K562 (cell line): ENCODE data around the gene PTGES3L. TPM values are rescaled to one million over a fixed set of nuclear protein-coding genes. Genes with fewer than 3 reads are reported as not detected.

ENCODE experiments used
- BACH1 ChIP-seq: fragments of 200-800 bp; sonication (Bioruptor generic); IDR thresholded peaks from 2 replicates; pipeline ENCODE4 v1.6.1; 2016; ENCODE audit warnings: missing genetic modification characterization, missing compliant biosample characterization
- CAMTA2 ChIP-seq: fragments of 250-450 bp; sonication (Bioruptor Pico); conservative IDR thresholded peaks from 2 replicates; pipeline ENCODE4 v1.5.1; 2022
- CTBP1 ChIP-seq: fragments of 450-650 bp; IDR thresholded peaks from 2 replicates; pipeline ENCODE4 v1.6.1; 2016; ENCODE audit warnings: borderline replicate concordance
- DACH1 ChIP-seq: fragments of 450-650 bp; IDR thresholded peaks from 2 replicates; pipeline ENCODE4 v1.6.1; 2018; ENCODE audit not compliant: partially characterized antibody
- EWSR1 ChIP-seq: fragments of 450-650 bp; IDR thresholded peaks from 2 replicates; pipeline ENCODE4 v1.6.1; 2018; ENCODE audit warnings: borderline replicate concordance, mild to moderate bottlenecking, low read depth, moderate library complexity; ENCODE audit not compliant: partially characterized antibody
- HDAC6 ChIP-seq: IDR thresholded peaks from 2 replicates; pipeline ENCODE4 v1.6.1; 2012; ENCODE audit warnings: low read depth, mild to moderate bottlenecking, control low read depth, inconsistent platforms, low read length, moderate library complexity
- HMBOX1 ChIP-seq: sonication (generic); IDR thresholded peaks from 2 replicates; pipeline ENCODE4 v1.6.1; 2016
- HNRNPLL ChIP-seq: fragments of 200-400 bp; formaldehyde crosslinking; IDR thresholded peaks from 2 replicates; pipeline ENCODE4 v1.6.1; 2017; ENCODE audit warnings: low read length, low read depth, mild to moderate bottlenecking; ENCODE audit not compliant: poor library complexity, severe bottlenecking
- KLF10 ChIP-seq: fragments of 250-450 bp; sonication (Bioruptor Pico); IDR thresholded peaks from 2 replicates; pipeline ENCODE4 v1.6.1; 2021; ENCODE audit warnings: matching md5 sums
- MEF2A ChIP-seq: IDR thresholded peaks from 2 replicates; pipeline ENCODE4 v1.6.1; 2011; ENCODE audit warnings: low read depth, mild to moderate bottlenecking, low read length, moderate library complexity; ENCODE audit not compliant: control insufficient read depth
- NFIC ChIP-seq: fragments of 450-650 bp; IDR thresholded peaks from 2 replicates; pipeline ENCODE4 v1.6.1; 2017; ENCODE audit warnings: mild to moderate bottlenecking, inconsistent platforms
- SOX6 ChIP-seq: fragments of 450-650 bp; IDR thresholded peaks from 2 replicates; pipeline ENCODE4 v1.6.1; 2014; ENCODE audit warnings: mild to moderate bottlenecking
- SPI1 ChIP-seq: IDR thresholded peaks from 2 replicates; pipeline ENCODE4 v1.6.1; 2011; ENCODE audit warnings: low read depth, low read length, control low read depth, borderline replicate concordance
- ZNF134 ChIP-seq: fragments of 250-450 bp; sonication (Bioruptor Pico); conservative IDR thresholded peaks from 2 replicates; pipeline ENCODE4 v1.4.0; 2020
- polyA plus RNA-seq, 8 experiments: library from polyadenylated mRNA; depleted of rRNA in 4 of 8; stranded (reverse) in 5 of 8; unstranded in 3 of 8; fragments of >200 nt; fragmentation: Nextera tagmentation in 2 of 8; fragmentation: Illumina TruSeq in 1 of 8; extraction: Ambion mirVana in 2 of 8; extraction: Trizol in 1 of 8; gene quantifications; 2 replicates each; pipeline versions ENCODE4 v1.2.1 to v1.2.3, GENCODE V29; 2011 to 2014; ENCODE audit warnings: inconsistent platforms in 1 of 8, missing spikeins in 1 of 8
- total RNA-seq, 7 experiments: library from RNA; depleted of rRNA in 6 of 7; stranded (reverse); fragments of >200 nt in 6 of 7; fragmentation: Illumina TruSeq in 2 of 7; extraction: Trizol in 2 of 7; gene quantifications; 2 replicates each; pipeline versions ENCODE4 v1.2.1 to v1.2.3, GENCODE V29; 2011 to 2021; ENCODE audit warnings: low replicate concordance in 1 of 7
- TF ChIP-seq, protein P1 (sequence below): fragments of 250-450 bp; sonication (Bioruptor Pico); IDR thresholded peaks from 2 replicates; pipeline ENCODE4 v1.4.0; 2020; ENCODE audit warnings: mild to moderate bottlenecking, moderate library complexity
- TF ChIP-seq, protein P2 (sequence below): fragments of 250-450 bp; sonication (Bioruptor Pico); IDR thresholded peaks from 2 replicates; pipeline ENCODE4 v1.8.0; 2021; ENCODE audit warnings: mild to moderate bottlenecking, moderate library complexity
- TF ChIP-seq, protein P3 (sequence below): fragments of 450-650 bp; formaldehyde crosslinking; IDR thresholded peaks from 2 replicates; pipeline ENCODE4 v1.4.0; 2022; ENCODE audit warnings: mild to moderate bottlenecking, moderate library complexity
- TF ChIP-seq, protein P4 (sequence below), 2 experiments: fragments of 450-650 bp in 1 of 2; sonication (generic) in 1 of 2; formaldehyde crosslinking; conservative IDR thresholded peaks; 2 replicates each; pipeline versions ENCODE4 v1.4.0 to v1.8.1; 2020 to 2022; ENCODE audit warnings: mild to moderate bottlenecking in 1 of 2, missing genetic modification reagents in 1 of 2
- TF ChIP-seq, protein P5 (sequence below): sonication (generic); formaldehyde crosslinking; IDR thresholded peaks from 2 replicates; pipeline ENCODE4 v1.8.1; 2023; ENCODE audit warnings: mild to moderate bottlenecking, missing genetic modification reagents, moderate library complexity

Gene PTGES3L
- total and polyA plus RNA-seq, 9 of the 15 experiments (the other 6 are each of a cell fraction or from before 2014, with no cell fraction given), result 6.0 to 16.0 (median 9.6) TPM

- TF ChIP-seq, protein P1, sequence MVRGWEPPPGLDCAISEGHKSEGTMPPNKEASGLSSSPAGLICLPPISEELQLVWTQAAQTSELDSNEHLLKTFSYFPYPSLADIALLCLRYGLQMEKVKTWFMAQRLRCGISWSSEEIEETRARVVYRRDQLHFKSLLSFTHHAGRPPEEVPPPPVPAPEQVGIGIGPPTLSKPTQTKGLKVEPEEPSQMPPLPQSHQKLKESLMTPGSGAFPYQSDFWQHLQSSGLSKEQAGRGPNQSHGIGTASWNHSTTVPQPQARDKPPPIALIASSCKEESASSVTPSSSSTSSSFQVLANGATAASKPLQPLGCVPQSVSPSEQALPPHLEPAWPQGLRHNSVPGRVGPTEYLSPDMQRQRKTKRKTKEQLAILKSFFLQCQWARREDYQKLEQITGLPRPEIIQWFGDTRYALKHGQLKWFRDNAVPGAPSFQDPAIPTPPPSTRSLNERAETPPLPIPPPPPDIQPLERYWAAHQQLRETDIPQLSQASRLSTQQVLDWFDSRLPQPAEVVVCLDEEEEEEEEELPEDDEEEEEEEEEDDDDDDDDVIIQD (CRISPR knock-in tag), result no peak
- TF ChIP-seq HNRNPLL (peak; percentile 62), NFIC (no peak), CTBP1 (peak; percentile 81; the same call in 1 of the 2 replicates), MEF2A (no peak), BACH1 (no peak), SPI1 (no peak), SOX6 (peak; percentile 33; the same call in 1 of the 2 replicates), HDAC6 (no peak), CAMTA2 (0 out of 2 replicates have a peak, but pooled peaks have one; percentile 27), DACH1 (peak; percentile 81), HMBOX1 (no peak), ZNF134 (CRISPR knock-in tag) (no peak), EWSR1 (no peak), KLF10 (no peak)
- TF ChIP-seq, protein P2, sequence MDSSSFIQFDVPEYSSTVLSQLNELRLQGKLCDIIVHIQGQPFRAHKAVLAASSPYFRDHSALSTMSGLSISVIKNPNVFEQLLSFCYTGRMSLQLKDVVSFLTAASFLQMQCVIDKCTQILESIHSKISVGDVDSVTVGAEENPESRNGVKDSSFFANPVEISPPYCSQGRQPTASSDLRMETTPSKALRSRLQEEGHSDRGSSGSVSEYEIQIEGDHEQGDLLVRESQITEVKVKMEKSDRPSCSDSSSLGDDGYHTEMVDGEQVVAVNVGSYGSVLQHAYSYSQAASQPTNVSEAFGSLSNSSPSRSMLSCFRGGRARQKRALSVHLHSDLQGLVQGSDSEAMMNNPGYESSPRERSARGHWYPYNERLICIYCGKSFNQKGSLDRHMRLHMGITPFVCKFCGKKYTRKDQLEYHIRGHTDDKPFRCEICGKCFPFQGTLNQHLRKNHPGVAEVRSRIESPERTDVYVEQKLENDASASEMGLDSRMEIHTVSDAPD (CRISPR knock-in tag), result no peak
- TF ChIP-seq, protein P3, sequence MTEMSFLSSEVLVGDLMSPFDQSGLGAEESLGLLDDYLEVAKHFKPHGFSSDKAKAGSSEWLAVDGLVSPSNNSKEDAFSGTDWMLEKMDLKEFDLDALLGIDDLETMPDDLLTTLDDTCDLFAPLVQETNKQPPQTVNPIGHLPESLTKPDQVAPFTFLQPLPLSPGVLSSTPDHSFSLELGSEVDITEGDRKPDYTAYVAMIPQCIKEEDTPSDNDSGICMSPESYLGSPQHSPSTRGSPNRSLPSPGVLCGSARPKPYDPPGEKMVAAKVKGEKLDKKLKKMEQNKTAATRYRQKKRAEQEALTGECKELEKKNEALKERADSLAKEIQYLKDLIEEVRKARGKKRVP (CRISPR knock-in tag), result no peak
- TF ChIP-seq, protein P4, sequence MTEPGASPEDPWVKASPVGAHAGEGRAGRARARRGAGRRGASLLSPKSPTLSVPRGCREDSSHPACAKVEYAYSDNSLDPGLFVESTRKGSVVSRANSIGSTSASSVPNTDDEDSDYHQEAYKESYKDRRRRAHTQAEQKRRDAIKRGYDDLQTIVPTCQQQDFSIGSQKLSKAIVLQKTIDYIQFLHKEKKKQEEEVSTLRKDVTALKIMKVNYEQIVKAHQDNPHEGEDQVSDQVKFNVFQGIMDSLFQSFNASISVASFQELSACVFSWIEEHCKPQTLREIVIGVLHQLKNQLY (CRISPR knock-in tag; conservative IDR thresholded peaks at IDR 0.05), result no peak
- TF ChIP-seq, protein P5, sequence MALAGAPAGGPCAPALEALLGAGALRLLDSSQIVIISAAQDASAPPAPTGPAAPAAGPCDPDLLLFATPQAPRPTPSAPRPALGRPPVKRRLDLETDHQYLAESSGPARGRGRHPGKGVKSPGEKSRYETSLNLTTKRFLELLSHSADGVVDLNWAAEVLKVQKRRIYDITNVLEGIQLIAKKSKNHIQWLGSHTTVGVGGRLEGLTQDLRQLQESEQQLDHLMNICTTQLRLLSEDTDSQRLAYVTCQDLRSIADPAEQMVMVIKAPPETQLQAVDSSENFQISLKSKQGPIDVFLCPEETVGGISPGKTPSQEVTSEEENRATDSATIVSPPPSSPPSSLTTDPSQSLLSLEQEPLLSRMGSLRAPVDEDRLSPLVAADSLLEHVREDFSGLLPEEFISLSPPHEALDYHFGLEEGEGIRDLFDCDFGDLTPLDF (CRISPR knock-in tag), result peak; percentile 80; the same call in 1 of the 2 replicates
Observed at GRCh38 chr17:43021741-43022512, 42.0 kb upstream of the PTGES3L start, which contains the start of gene VAT1 (continued).
